ENCODE measurements around the gene IL1RAPL1.

The IL1RAPL1 gene

GRCh38 chrX:29880977-29881376 is 1293.7 kb downstream of the IL1RAPL1 start:
- H3K36me3 ChIP-seq (ENCODE audit: control insufficient read depth, insufficient read depth, low read length), result no peaks in the 10 kb centered on the region
- H3K9ac ChIP-seq (ENCODE audit: low read length), result no peak overlapping the region

GRCh38 chrX:29890004-29890403 is 1302.8 kb downstream of the IL1RAPL1 start:
- Histone ChIP-seq H3K9ac (ENCODE audit: low read length) (no peak overlapping the region), H3K27ac (ENCODE audit: low read depth, low read length) (no peak overlapping the region), H3K9me3 (ENCODE audit: control insufficient read depth, insufficient read depth, low read depth, low read length) (no peaks in the 10 kb centered on the region)

More at GRCh38 chrX:29880977-29881376, 1293.7 kb downstream of the IL1RAPL1 start:
- Histone ChIP-seq H3K9me3 (ENCODE audit: control insufficient read depth, insufficient read depth, low read depth, low read length) (no peaks in the 10 kb centered on the region), H3K4me1 (ENCODE audit: control insufficient read depth, insufficient read depth, low read length) (no peaks in the 10 kb centered on the region), H3K27ac (ENCODE audit: low read depth, low read length) (no peak overlapping the region), H3K4me3 (ENCODE audit: low read depth, low read length) (no peak overlapping the region), H3K27me3 (ENCODE audit: control insufficient read depth, insufficient read depth, low read length) (peaks cover 3% of the 10 kb centered on the region; the same call in 1 of the 2 replicates)

DNA sequence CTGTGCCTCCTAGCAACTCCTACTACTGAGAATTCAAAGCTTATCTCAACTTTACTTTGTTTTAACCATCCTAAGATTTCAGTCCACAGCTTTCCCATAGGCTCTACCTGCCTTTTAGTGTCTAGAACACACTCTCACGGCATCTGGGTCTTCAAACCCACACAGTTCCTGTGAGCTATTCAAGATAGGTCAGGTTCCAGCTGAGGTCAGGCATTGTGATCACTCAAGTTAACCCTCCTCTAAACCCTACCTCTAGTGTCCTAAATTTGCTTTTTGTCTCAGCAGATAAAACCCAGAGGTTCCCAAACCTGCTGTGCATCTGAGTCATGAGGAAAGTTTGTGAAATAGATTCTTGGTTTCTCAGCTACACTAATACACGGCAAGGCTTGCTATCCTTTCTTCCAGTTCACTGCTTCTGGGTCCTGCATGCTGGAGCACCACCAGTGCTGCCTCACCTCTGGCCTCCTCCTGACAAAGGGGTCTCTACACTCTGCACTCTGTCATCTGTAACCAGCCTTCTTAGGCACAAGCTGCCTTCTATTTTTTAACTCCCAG is 1303.5 kb downstream of the IL1RAPL1 start:
- Histone ChIP-seq H3K4me1 (ENCODE audit: control insufficient read depth, insufficient read depth, low read length) (no peaks in the 10 kb centered on the region), H3K9ac (ENCODE audit: low read length) (no peak overlapping the region), H3K27ac (ENCODE audit: low read depth, low read length) (no peak overlapping the region), H3K27me3 (ENCODE audit: control insufficient read depth, insufficient read depth, low read length) (no peaks in the 10 kb centered on the region; the same call in 1 of the 2 replicates), H3K9me3 (ENCODE audit: control insufficient read depth, insufficient read depth, low read depth, low read length) (no peaks in the 10 kb centered on the region), H3K4me3 (ENCODE audit: low read depth, low read length) (no peak overlapping the region), H3K36me3 (ENCODE audit: control insufficient read depth, insufficient read depth, low read length) (no peaks in the 10 kb centered on the region)

More at GRCh38 chrX:29890004-29890403, 1302.8 kb downstream of the IL1RAPL1 start:
- H3K27me3 ChIP-seq (ENCODE audit: control insufficient read depth, insufficient read depth, low read length), result peaks cover under 1% of the 10 kb centered on the region; the same call in 1 of the 2 replicates
- H3K4me3 ChIP-seq (ENCODE audit: low read depth, low read length), result no peak overlapping the region
- H3K4me1 ChIP-seq (ENCODE audit: control insufficient read depth, insufficient read depth, low read length), result no peaks in the 10 kb centered on the region
- H3K36me3 ChIP-seq (ENCODE audit: control insufficient read depth, insufficient read depth, low read length), result no peaks in the 10 kb centered on the region

- no peak overlapping the region for H3K9ac ChIP-seq (ENCODE audit: low read length)
- H3K9me3 ChIP-seq (ENCODE audit: control insufficient read depth, insufficient read depth, low read depth, low read length), result no peaks in the 10 kb centered on the region
- H3K36me3 ChIP-seq (ENCODE audit: control insufficient read depth, insufficient read depth, low read length), result no peaks in the 10 kb centered on the region
- H3K27ac ChIP-seq (ENCODE audit: low read depth, low read length), result no peak overlapping the region
- H3K4me1 ChIP-seq (ENCODE audit: control insufficient read depth, insufficient read depth, low read length), result no peaks in the 10 kb centered on the region
- H3K27me3 ChIP-seq (ENCODE audit: control insufficient read depth, insufficient read depth, low read length), result no peaks in the 10 kb centered on the region
- H3K4me3 ChIP-seq (ENCODE audit: low read depth, low read length), result no peak overlapping the region
Measured at GRCh38 chrX:29902004-29902403, 1314.8 kb downstream of the IL1RAPL1 start.

DNA sequence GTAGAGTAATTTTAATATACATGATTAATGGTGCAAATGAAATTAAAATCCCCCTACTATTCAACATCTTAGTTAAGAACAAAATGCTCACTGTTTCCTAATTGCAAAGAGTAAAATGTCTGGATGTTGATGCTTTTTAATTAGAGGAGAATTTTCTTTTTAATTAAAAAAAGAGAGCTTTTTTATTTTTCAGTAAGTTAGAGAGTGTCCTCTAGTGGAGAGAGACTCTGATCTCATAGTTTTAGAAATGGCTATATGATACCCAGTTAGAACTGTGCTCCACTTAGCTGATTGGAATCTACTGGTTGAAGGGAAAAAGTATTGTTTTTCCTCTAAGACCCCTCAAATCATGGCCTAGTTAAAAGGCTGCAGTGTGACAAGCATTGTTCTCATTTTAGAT is 1316.1 kb downstream of the IL1RAPL1 start:
- no peaks in the 10 kb centered on the region for H3K36me3 ChIP-seq (ENCODE audit: control insufficient read depth, insufficient read depth, low read length)
- no peaks in the 10 kb centered on the region for H3K27me3 ChIP-seq (ENCODE audit: control insufficient read depth, insufficient read depth, low read length)
- no peaks in the 10 kb centered on the region for H3K4me1 ChIP-seq (ENCODE audit: control insufficient read depth, insufficient read depth, low read length)
- H3K9ac ChIP-seq (ENCODE audit: low read length), result no peak overlapping the region
- no peak overlapping the region for H3K4me3 ChIP-seq (ENCODE audit: low read depth, low read length)
- no peaks in the 10 kb centered on the region for H3K9me3 ChIP-seq (ENCODE audit: control insufficient read depth, insufficient read depth, low read depth, low read length)
- no peak overlapping the region for H3K27ac ChIP-seq (ENCODE audit: low read depth, low read length)

GRCh38 chrX:29911673-29912072 is 1324.4 kb downstream of the IL1RAPL1 start:
- Histone ChIP-seq H3K36me3 (ENCODE audit: control insufficient read depth, insufficient read depth, low read length) (no peaks in the 10 kb centered on the region), H3K27me3 (ENCODE audit: control insufficient read depth, insufficient read depth, low read length) (no peaks in the 10 kb centered on the region), H3K4me3 (ENCODE audit: low read depth, low read length) (no peak overlapping the region), H3K9me3 (ENCODE audit: control insufficient read depth, insufficient read depth, low read depth, low read length) (peaks cover 14% of the 10 kb centered on the region), H3K4me1 (ENCODE audit: control insufficient read depth, insufficient read depth, low read length) (no peaks in the 10 kb centered on the region), H3K9ac (ENCODE audit: low read length) (no peak overlapping the region), H3K27ac (ENCODE audit: low read depth, low read length) (no peak overlapping the region)

DNA sequence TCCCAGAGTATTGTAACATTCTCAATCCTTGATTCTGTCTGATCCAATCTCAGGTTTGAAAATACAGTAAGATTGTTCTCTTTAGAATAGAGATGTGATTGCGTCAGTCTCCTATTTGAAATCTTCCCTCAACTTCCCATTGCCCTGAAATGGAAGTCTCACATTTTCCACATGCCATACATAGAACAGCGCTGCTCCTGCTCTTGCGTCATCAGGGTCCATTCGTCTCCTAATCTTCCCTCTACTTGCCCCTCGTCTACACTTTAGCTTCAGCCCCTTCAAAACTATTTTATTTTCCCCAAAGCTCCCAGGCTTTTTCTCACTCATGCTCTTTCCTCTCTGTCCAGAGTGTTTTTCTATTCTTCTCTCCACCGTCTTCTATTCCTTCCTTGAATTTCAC is 1326.4 kb downstream of the IL1RAPL1 start:
- H3K36me3 ChIP-seq (ENCODE audit: control insufficient read depth, insufficient read depth, low read length), result no peaks in the 10 kb centered on the region
- H3K27me3 ChIP-seq (ENCODE audit: control insufficient read depth, insufficient read depth, low read length), result no peaks in the 10 kb centered on the region
- H3K9ac ChIP-seq (ENCODE audit: low read length), result no peak overlapping the region
- H3K4me3 ChIP-seq (ENCODE audit: low read depth, low read length), result no peak overlapping the region
- no peaks in the 10 kb centered on the region for H3K4me1 ChIP-seq (ENCODE audit: control insufficient read depth, insufficient read depth, low read length)
- H3K27ac ChIP-seq (ENCODE audit: low read depth, low read length), result no peak overlapping the region
- H3K9me3 ChIP-seq (ENCODE audit: control insufficient read depth, insufficient read depth, low read depth, low read length), result peaks cover 14% of the 10 kb centered on the region

GRCh38 chrX:29922607-29923006 is 1335.4 kb downstream of the IL1RAPL1 start:
- H3K27ac ChIP-seq (ENCODE audit: low read depth, low read length), result no peak overlapping the region
- H3K4me1 ChIP-seq (ENCODE audit: control insufficient read depth, insufficient read depth, low read length), result peaks cover 31% of the 10 kb centered on the region
- H3K9me3 ChIP-seq (ENCODE audit: control insufficient read depth, insufficient read depth, low read depth, low read length), result no peaks in the 10 kb centered on the region
- no peaks in the 10 kb centered on the region for H3K27me3 ChIP-seq (ENCODE audit: control insufficient read depth, insufficient read depth, low read length)
- no peak overlapping the region for H3K4me3 ChIP-seq (ENCODE audit: low read depth, low read length)
- no peaks in the 10 kb centered on the region for H3K36me3 ChIP-seq (ENCODE audit: control insufficient read depth, insufficient read depth, low read length)
- no peak overlapping the region for H3K9ac ChIP-seq (ENCODE audit: low read length)

DNA sequence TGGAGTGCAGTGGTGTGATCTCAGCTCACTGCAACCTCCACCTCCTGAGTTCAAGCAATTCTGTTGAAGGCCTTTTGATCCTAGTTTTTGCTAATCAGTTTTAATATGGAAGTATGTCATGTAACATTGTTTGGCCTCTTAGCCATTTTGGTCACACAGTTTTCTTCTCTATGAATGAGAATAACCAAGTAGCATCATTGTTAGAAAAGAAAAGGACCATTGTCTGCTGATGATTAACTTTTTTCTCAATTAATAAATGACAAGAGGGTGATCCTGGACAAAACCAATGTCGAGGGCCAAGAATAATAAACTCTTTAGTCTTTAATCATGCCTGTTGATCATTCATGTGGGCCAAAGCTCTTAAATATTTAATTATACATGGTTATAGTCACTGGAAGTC is 1338.8 kb downstream of the IL1RAPL1 start:
- Histone ChIP-seq H3K4me3 (ENCODE audit: low read depth, low read length) (no peak overlapping the region), H3K9ac (ENCODE audit: low read length) (no peak overlapping the region), H3K27ac (ENCODE audit: low read depth, low read length) (no peak overlapping the region), H3K9me3 (ENCODE audit: control insufficient read depth, insufficient read depth, low read depth, low read length) (peaks cover 4% of the 10 kb centered on the region; the same call in 1 of the 2 replicates), H3K27me3 (ENCODE audit: control insufficient read depth, insufficient read depth, low read length) (no peaks in the 10 kb centered on the region), H3K36me3 (ENCODE audit: control insufficient read depth, insufficient read depth, low read length) (no peaks in the 10 kb centered on the region), H3K4me1 (ENCODE audit: control insufficient read depth, insufficient read depth, low read length) (peaks cover 15% of the 10 kb centered on the region)

DNA sequence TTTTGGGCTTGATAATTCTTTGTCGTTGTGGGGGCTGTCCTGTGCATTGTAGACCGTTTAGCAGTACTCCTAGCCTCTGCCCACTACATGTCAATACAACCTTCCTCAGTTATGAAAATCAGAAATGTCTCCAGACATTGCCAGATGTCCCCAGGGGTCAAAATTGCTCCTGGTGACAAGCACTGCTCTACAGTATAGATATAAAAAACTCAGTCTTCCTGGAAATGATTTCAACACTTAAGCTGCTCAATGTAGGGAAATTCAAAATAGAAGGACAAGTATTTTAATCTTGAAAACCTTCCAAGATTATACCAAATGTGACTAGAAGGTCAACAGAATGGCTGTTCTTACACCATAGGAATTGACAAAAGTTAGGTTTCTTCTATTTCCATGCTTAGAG is 1339.4 kb downstream of the IL1RAPL1 start:
- Histone ChIP-seq H3K4me3 (ENCODE audit: low read depth, low read length) (no peak overlapping the region), H3K4me1 (ENCODE audit: control insufficient read depth, insufficient read depth, low read length) (peaks cover 10% of the 10 kb centered on the region), H3K27me3 (ENCODE audit: control insufficient read depth, insufficient read depth, low read length) (no peaks in the 10 kb centered on the region), H3K9ac (ENCODE audit: low read length) (no peak overlapping the region), H3K9me3 (ENCODE audit: control insufficient read depth, insufficient read depth, low read depth, low read length) (peaks cover 4% of the 10 kb centered on the region; the same call in 1 of the 2 replicates), H3K27ac (ENCODE audit: low read depth, low read length) (no peak overlapping the region), H3K36me3 (ENCODE audit: control insufficient read depth, insufficient read depth, low read length) (no peaks in the 10 kb centered on the region)

GRCh38 chrX:29935455-29935854 is 1348.2 kb downstream of the IL1RAPL1 start:
- Histone ChIP-seq H3K27ac (ENCODE audit: low read depth, low read length) (peak overlapping the region; percentile 57; the same call in 1 of the 2 replicates), H3K4me1 (ENCODE audit: control insufficient read depth, insufficient read depth, low read length) (peaks cover 33% of the 10 kb centered on the region), H3K9me3 (ENCODE audit: control insufficient read depth, insufficient read depth, low read depth, low read length) (no peaks in the 10 kb centered on the region), H3K4me3 (ENCODE audit: low read depth, low read length) (no peak overlapping the region), H3K9ac (ENCODE audit: low read length) (no peak overlapping the region), H3K27me3 (ENCODE audit: control insufficient read depth, insufficient read depth, low read length) (no peaks in the 10 kb centered on the region; the same call in 1 of the 2 replicates), H3K36me3 (ENCODE audit: control insufficient read depth, insufficient read depth, low read length) (no peaks in the 10 kb centered on the region)

Measured in HUES6 (cell line).